Astrocyte (in vitro differentiated cells and primary cell): Measurements from ENCODE around the gene ETV3. TPM values are rescaled to one million over a fixed set of nuclear protein-coding genes. Genes with fewer than 3 reads are reported as not detected.

Source experiments
- DNase-seq: peaks from one replicate; pipeline ENCODE4 v3.0.0-alpha.2; 2010; ENCODE audit warnings: low read depth
- FAIRE-seq: peaks from 2 replicates; lab custom pipeline; 2011; peaks lifted over from hg19 to GRCh38; lab: Jason Lieb, UNC
- H2AFZ ChIP-seq: 2 replicates; pipeline ENCODE4 v1.6.0; 2012; ENCODE audit warnings: low read depth, low read length, inconsistent platforms
- H3K27ac ChIP-seq: 2 replicates; pipeline ENCODE4 v1.5.1; 2011; ENCODE audit warnings: low read depth, low read length, inconsistent platforms
- H3K27me3 ChIP-seq: 2 replicates; pipeline ENCODE4 v1.6.0; 2011; ENCODE audit warnings: low read length, inconsistent platforms; ENCODE audit not compliant: insufficient read depth
- H3K36me3 ChIP-seq: 2 replicates; pipeline ENCODE4 v1.5.1; 2011; ENCODE audit warnings: low read length, inconsistent platforms; ENCODE audit not compliant: insufficient read depth
- H3K4me1 ChIP-seq: 2 replicates; pipeline ENCODE4 v1.5.1; 2011; ENCODE audit warnings: low read length, inconsistent platforms; ENCODE audit not compliant: insufficient read depth
- H3K4me2 ChIP-seq: 2 replicates; pipeline ENCODE4 v1.6.0; 2012; ENCODE audit warnings: low read length, inconsistent platforms
- H3K4me3 ChIP-seq: 2 replicates; pipeline ENCODE4 v1.5.1; 2011; ENCODE audit warnings: low read depth, mild to moderate bottlenecking, low read length, inconsistent platforms; ENCODE audit not compliant: insufficient read depth
- H3K79me2 ChIP-seq: 2 replicates; pipeline ENCODE4 v1.6.0; 2012; ENCODE audit warnings: mild to moderate bottlenecking, low read length, inconsistent platforms; ENCODE audit not compliant: insufficient read depth
- H3K9ac ChIP-seq: 2 replicates; pipeline ENCODE4 v1.6.0; 2012; ENCODE audit warnings: mild to moderate bottlenecking, low read length, inconsistent platforms
- H3K9me3 ChIP-seq: 2 replicates; pipeline ENCODE4 v1.5.1; 2012; ENCODE audit warnings: low read depth, mild to moderate bottlenecking, low read length, inconsistent platforms; ENCODE audit not compliant: insufficient read depth
- H4K20me1 ChIP-seq: 2 replicates; pipeline ENCODE4 v1.6.0; 2012; ENCODE audit warnings: low read length, inconsistent platforms; ENCODE audit not compliant: insufficient read depth
- H3K27ac Mint-ChIP-seq: one replicate; pipeline ENCODE4 v1.8.0; 2021; ENCODE audit warnings: mild to moderate bottlenecking, mixed read lengths; ENCODE audit not compliant: unreplicated experiment
- H3K27me3 Mint-ChIP-seq: one replicate; pipeline ENCODE4 v1.8.0; 2021; ENCODE audit warnings: low read depth, mixed read lengths; ENCODE audit not compliant: unreplicated experiment
- H3K36me3 Mint-ChIP-seq: one replicate; pipeline ENCODE4 v1.8.0; 2021; ENCODE audit warnings: low read depth, mixed read lengths; ENCODE audit not compliant: unreplicated experiment
- H3K4me1 Mint-ChIP-seq: one replicate; pipeline ENCODE4 v1.8.0; 2021; ENCODE audit warnings: low read depth, mixed read lengths; ENCODE audit not compliant: unreplicated experiment
- H3K4me3 Mint-ChIP-seq: one replicate; pipeline ENCODE4 v1.8.0; 2021; ENCODE audit warnings: mild to moderate bottlenecking, moderate library complexity, mixed read lengths; ENCODE audit not compliant: unreplicated experiment
- H3K9me3 Mint-ChIP-seq: one replicate; pipeline ENCODE4 v1.8.0; 2021; ENCODE audit warnings: mild to moderate bottlenecking, mixed read lengths; ENCODE audit not compliant: unreplicated experiment
- EZH2 ChIP-seq: IDR thresholded peaks from 2 replicates; pipeline ENCODE4 v1.6.1; 2012; ENCODE audit warnings: mild to moderate bottlenecking, low read length, inconsistent platforms; ENCODE audit not compliant: insufficient read depth
- total RNA-seq: library from RNA; stranded (reverse); gene quantifications from 2 replicates; pipeline ENCODE4 v1.2.1, GENCODE V29; 2021
- TF ChIP-seq, protein P1 (sequence below): IDR thresholded peaks from 2 replicates; pipeline ENCODE4 v1.5.1; 2011; ENCODE audit warnings: low read depth, mild to moderate bottlenecking, inconsistent platforms, low read length, moderate library complexity; ENCODE audit not compliant: insufficient read depth

ETV3 gene
- total RNA-seq, 1 donor from 2014 or later = 37.5 TPM

DNA sequence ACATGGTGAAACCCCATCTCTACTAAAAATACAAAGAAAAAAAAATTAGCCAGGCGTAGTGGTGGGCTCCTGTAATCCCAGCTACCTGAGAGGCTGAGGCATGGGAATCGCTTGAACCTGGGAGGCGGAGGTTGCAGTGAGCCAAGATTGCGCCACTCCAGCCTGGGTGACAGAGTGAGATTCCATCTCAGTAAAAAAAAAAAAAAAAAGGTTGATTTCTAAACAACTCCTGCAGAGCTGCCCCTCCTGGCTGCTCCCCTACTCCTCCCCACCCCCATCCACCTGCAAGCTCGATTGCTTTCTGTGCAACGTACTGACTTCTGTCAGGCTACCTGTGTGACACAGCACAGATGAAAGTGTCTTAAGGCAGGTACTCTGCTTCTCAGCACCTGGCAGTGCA lies 51.9 kb downstream of the ETV3 start:
- H3K4me3 Mint-ChIP-seq = no peak overlapping the region
- Histone ChIP-seq H3K9me3 (no peaks in the 10 kb centered on the region), H3K79me2 (no peaks in the 10 kb centered on the region), H4K20me1 (no peaks in the 10 kb centered on the region), H3K4me1 (peaks cover 11% of the 10 kb centered on the region), H3K36me3 (no peaks in the 10 kb centered on the region), H3K27ac (no peak overlapping the region), H2AFZ (no peak overlapping the region), H3K4me2 (no peak overlapping the region), H3K9ac (no peak overlapping the region), H3K27me3 (no peaks in the 10 kb centered on the region), H3K4me3 (no peak overlapping the region)
- TF ChIP-seq, protein P1, sequence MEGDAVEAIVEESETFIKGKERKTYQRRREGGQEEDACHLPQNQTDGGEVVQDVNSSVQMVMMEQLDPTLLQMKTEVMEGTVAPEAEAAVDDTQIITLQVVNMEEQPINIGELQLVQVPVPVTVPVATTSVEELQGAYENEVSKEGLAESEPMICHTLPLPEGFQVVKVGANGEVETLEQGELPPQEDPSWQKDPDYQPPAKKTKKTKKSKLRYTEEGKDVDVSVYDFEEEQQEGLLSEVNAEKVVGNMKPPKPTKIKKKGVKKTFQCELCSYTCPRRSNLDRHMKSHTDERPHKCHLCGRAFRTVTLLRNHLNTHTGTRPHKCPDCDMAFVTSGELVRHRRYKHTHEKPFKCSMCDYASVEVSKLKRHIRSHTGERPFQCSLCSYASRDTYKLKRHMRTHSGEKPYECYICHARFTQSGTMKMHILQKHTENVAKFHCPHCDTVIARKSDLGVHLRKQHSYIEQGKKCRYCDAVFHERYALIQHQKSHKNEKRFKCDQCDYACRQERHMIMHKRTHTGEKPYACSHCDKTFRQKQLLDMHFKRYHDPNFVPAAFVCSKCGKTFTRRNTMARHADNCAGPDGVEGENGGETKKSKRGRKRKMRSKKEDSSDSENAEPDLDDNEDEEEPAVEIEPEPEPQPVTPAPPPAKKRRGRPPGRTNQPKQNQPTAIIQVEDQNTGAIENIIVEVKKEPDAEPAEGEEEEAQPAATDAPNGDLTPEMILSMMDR = no peak
- no peak for TF ChIP-seq EZH2
- no peak overlapping the region for H3K27ac Mint-ChIP-seq
- no peaks in the 10 kb centered on the region for H3K9me3 Mint-ChIP-seq
- DNase-seq = no peak
- H3K36me3 Mint-ChIP-seq = no peaks in the 10 kb centered on the region
- H3K4me1 Mint-ChIP-seq = peaks cover 16% of the 10 kb centered on the region
- FAIRE-seq = no peak
- peaks cover 8% of the 10 kb centered on the region for H3K27me3 Mint-ChIP-seq

DNA sequence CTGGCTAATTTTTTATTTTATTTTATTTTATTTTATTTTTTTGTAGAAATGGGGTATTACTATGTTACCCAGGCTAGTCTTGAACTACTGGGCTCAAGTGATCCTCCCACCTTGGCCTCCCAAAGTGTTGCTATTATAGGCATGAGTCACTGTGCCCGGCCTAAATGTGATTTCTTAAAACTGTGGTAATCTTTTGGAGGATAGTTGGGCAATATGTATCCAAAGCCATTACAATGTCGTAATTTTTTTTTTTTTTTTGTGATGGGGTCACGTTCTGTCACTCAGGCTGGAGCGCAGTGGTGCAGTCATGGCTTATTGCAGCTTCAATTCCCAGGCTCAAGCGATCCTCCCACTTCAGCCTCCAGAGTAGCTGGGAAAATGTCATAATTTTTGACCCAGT lies 52.8 kb downstream of the ETV3 start:
- no peaks in the 10 kb centered on the region for H3K36me3 Mint-ChIP-seq

DNA sequence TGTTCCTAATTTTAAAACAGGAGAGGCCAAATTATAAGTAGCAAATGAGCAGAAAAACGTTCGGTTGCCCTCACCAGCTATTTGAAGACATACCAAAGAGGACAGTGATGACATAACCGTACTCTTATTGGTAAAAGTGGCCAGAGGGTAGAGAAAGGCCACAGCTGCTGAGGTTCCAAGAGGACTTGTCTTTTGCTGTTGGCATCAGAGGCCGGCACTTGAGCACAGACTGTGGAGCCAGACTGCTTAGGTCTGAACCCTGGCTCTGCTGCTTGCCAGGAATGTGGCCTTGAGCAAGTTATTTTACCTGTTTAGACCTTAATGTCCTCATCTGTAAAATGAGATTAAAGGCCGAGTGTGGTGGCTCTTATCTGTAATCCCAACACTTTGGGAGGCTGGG lies 53.5 kb downstream of the ETV3 start:
- Histone ChIP-seq H3K9me3 (no peaks in the 10 kb centered on the region), H3K4me1 (no peaks in the 10 kb centered on the region), H3K4me2 (no peak overlapping the region), H3K27me3 (no peaks in the 10 kb centered on the region), H3K4me3 (no peak overlapping the region), H3K9ac (no peak overlapping the region), H3K27ac (no peak overlapping the region), H4K20me1 (no peaks in the 10 kb centered on the region), H3K79me2 (no peaks in the 10 kb centered on the region), H3K36me3 (no peaks in the 10 kb centered on the region), H2AFZ (no peak overlapping the region)
- no peak overlapping the region for H3K27ac Mint-ChIP-seq
- H3K4me3 Mint-ChIP-seq = no peak overlapping the region
- peaks cover 8% of the 10 kb centered on the region for H3K27me3 Mint-ChIP-seq
- peaks cover 3% of the 10 kb centered on the region for H3K4me1 Mint-ChIP-seq
- no peaks in the 10 kb centered on the region for H3K9me3 Mint-ChIP-seq
- FAIRE-seq (no peak), DNase-seq (no peak)
- TF ChIP-seq EZH2 = no peak
- TF ChIP-seq, protein P1 = no peak
- H3K36me3 Mint-ChIP-seq = no peaks in the 10 kb centered on the region

More for the DNA sequence above, 52.8 kb downstream of the ETV3 start:
- no peak for DNase-seq
- Mint-ChIP-seq H3K27me3 (peaks cover 8% of the 10 kb centered on the region), H3K27ac (no peak overlapping the region), H3K9me3 (no peaks in the 10 kb centered on the region), H3K4me3 (no peak overlapping the region), H3K4me1 (peaks cover 10% of the 10 kb centered on the region)
- H3K4me3 ChIP-seq = no peak overlapping the region
- no peaks in the 10 kb centered on the region for H3K79me2 ChIP-seq
- no peaks in the 10 kb centered on the region for H4K20me1 ChIP-seq
- H3K4me2 ChIP-seq = no peak overlapping the region
- FAIRE-seq = no peak
- H3K9ac ChIP-seq = no peak overlapping the region
- H3K9me3 ChIP-seq = no peaks in the 10 kb centered on the region
- H3K4me1 ChIP-seq = peaks cover 3% of the 10 kb centered on the region
- TF ChIP-seq EZH2 = no peak
- TF ChIP-seq, protein P1 = no peak
- no peaks in the 10 kb centered on the region for H3K36me3 ChIP-seq
- no peak overlapping the region for H2AFZ ChIP-seq
- H3K27ac ChIP-seq = no peak overlapping the region
- no peaks in the 10 kb centered on the region for H3K27me3 ChIP-seq
